Thymus (tissue), 11 donors: ENCODE results near the gene MZT1. TPM values are rescaled to one million over a fixed set of nuclear protein-coding genes. Genes with fewer than 3 reads are reported as not detected.
"Not testable (repeated sequence)": the region's sequence is repeated elsewhere in the genome, so short reads cannot be mapped to it uniquely, and the experiment has no call there.

Experiments
- DNase-seq, 9 donors: peaks; one replicate each; pipeline ENCODE4 v3.0.0-alpha.2; 2013; ENCODE audit warnings: low spot score in 9 of 9, low read depth in 6 of 9, missing footprints in 1 of 9
- H3K27ac ChIP-seq, 2 donors: one replicate each; pipeline ENCODE4 v1.5.1; 2013; ENCODE audit warnings: control low read depth in 1 of 2, low read depth in 1 of 2, low read length in 1 of 2, mild to moderate bottlenecking in 1 of 2, moderate library complexity in 1 of 2
- H3K27me3 ChIP-seq, 2 donors: one replicate each; pipeline ENCODE4 v1.5.1; 2013; ENCODE audit warnings: low read length in 1 of 2; ENCODE audit not compliant: control insufficient read depth in 2 of 2, insufficient read depth in 1 of 2
- H3K36me3 ChIP-seq, 2 donors: one replicate each; pipeline ENCODE4 v1.5.1; 2013; ENCODE audit warnings: low read length in 1 of 2, mild to moderate bottlenecking in 1 of 2, moderate library complexity in 1 of 2; ENCODE audit not compliant: control insufficient read depth in 2 of 2, insufficient read depth in 2 of 2
- H3K4me1 ChIP-seq, 2 donors: one replicate each; pipeline ENCODE4 v1.5.1; 2013; ENCODE audit warnings: low read length in 2 of 2; ENCODE audit not compliant: control insufficient read depth in 2 of 2, insufficient read depth in 2 of 2
- H3K4me3 ChIP-seq, 2 donors: one replicate each; pipeline ENCODE4 v1.5.1; 2013; ENCODE audit warnings: low read length in 2 of 2, control low read depth in 1 of 2, mild to moderate bottlenecking in 1 of 2
- H3K9me3 ChIP-seq, 2 donors: one replicate each; pipeline ENCODE4 v1.5.1; 2013; ENCODE audit warnings: low read length in 1 of 2, mild to moderate bottlenecking in 1 of 2; ENCODE audit not compliant: control insufficient read depth in 2 of 2, insufficient read depth in 1 of 2
- WGBS: extraction: QIAGEN DNeasy Blood & Tissue Kit; methylation state at CpG from one replicate; pipeline ENCODE4 v1.1.7; 2013; 5-methylcytosine and 5-hydroxymethylcytosine counted together
- polyA plus RNA-seq: library from polyadenylated mRNA; stranded (reverse); fragments of 200-250 nt; gene quantifications from one replicate; pipeline ENCODE4 v1.2.3, GENCODE V29; 2013
- total RNA-seq: library from RNA; stranded (reverse); fragments of 120-200 nt; gene quantifications from one replicate; pipeline ENCODE4 v1.2.4, GENCODE V29; 2013
- donor health status: healthy.

The MZT1 gene
- total and polyA plus RNA-seq, 2 donors, result 9.6 to 18.6 TPM

GRCh38 chr13:72745260-72745659, 17.8 kb upstream of the MZT1 start:
- Histone ChIP-seq H3K9me3 (no peaks in the 10 kb centered on the region), H3K4me3 (no peak overlapping the region), H3K36me3 (peaks cover 25 to 59% of the 10 kb centered on the region in 2 donors), H3K4me1 (no peaks in the 10 kb centered on the region), H3K27me3 (no peaks in the 10 kb centered on the region), H3K27ac (no peak overlapping the region)
- DNase-seq, result no peak
- 96% methylated on average over 1 of the region's 1 CpG for whole genome bisulfite sequencing

- H3K27me3 ChIP-seq, result no peaks in the 10 kb centered on the region
- DNase-seq, result no peak
- WGBS, result 95% methylated on average over 1 of the region's 1 CpG
These were observed 12.6 kb upstream of the MZT1 start for GRCh38 chr13:72740015-72740414.

GRCh38 chr13:72737033-72737432, 9.6 kb upstream of the MZT1 start:
- no peaks in the 10 kb centered on the region for H3K4me1 ChIP-seq
- WGBS, result 98% methylated on average over 3 of the region's 3 CpGs
- no peak overlapping the region for H3K4me3 ChIP-seq
- no peak overlapping the region for H3K27ac ChIP-seq
- DNase-seq, result no peak
- no peaks in the 10 kb centered on the region for H3K9me3 ChIP-seq
- peaks cover 11 to 49% of the 10 kb centered on the region in 2 donors for H3K36me3 ChIP-seq
- H3K27me3 ChIP-seq, result no peaks in the 10 kb centered on the region

More at GRCh38 chr13:72740015-72740414, 12.6 kb upstream of the MZT1 start:
- Histone ChIP-seq H3K4me1 (no peaks in the 10 kb centered on the region), H3K4me3 (no peak overlapping the region), H3K27ac (no peak overlapping the region), H3K36me3 (peaks cover 14 to 51% of the 10 kb centered on the region in 2 donors), H3K9me3 (no peaks in the 10 kb centered on the region)

GRCh38 chr13:72728290-72728605, 819 bp upstream of the MZT1 start:
- no peak for DNase-seq
- Histone ChIP-seq H3K36me3 (peaks cover 2 to 6% of the 10 kb centered on the region in 2 donors), H3K9me3 (no peaks in the 10 kb centered on the region), H3K4me1 (peaks cover 5 to 10% of the 10 kb centered on the region in 2 donors), H3K27ac (peak overlapping the region; percentile 72 to 81), H3K27me3 (no peaks in the 10 kb centered on the region), H3K4me3 (peak overlapping the region; percentile 87 to 98)
- 12% methylated on average over 3 of the region's 3 CpGs for WGBS

- DNase-seq, result peak in 4 of 9 donors; percentile 9 to 49 (median 26)
- no peaks in the 10 kb centered on the region for H3K36me3 ChIP-seq
- 2% methylated on average over 49 of the region's 49 CpGs for WGBS
These were observed 558 bp downstream of the MZT1 start for GRCh38 chr13:72726726-72727416.

GRCh38 chr13:72726185-72726584, 1.2 kb downstream of the MZT1 start:
- peak overlapping the region; percentile 87 to 98 for H3K4me3 ChIP-seq
- H3K9me3 ChIP-seq, H3K36me3 ChIP-seq, DNase-seq, H3K27ac ChIP-seq, H3K4me1 ChIP-seq, H3K27me3 ChIP-seq: not testable (repeated sequence)
- WGBS, result 96% methylated on average over 15 of the region's 15 CpGs

More at GRCh38 chr13:72726726-72727416, 558 bp downstream of the MZT1 start:
- H3K27me3 ChIP-seq, result no peaks in the 10 kb centered on the region
- H3K4me3 ChIP-seq, result peak overlapping the region; percentile 87 to 98
- H3K27ac ChIP-seq, result peak overlapping the region; percentile 82 to 84
- no peaks in the 10 kb centered on the region for H3K9me3 ChIP-seq
- peaks cover 5 to 10% of the 10 kb centered on the region in 2 donors for H3K4me1 ChIP-seq

- H3K36me3 ChIP-seq, result peaks cover 32 to 55% of the 10 kb centered on the region in 2 donors
- no peaks in the 10 kb centered on the region for H3K27me3 ChIP-seq
- WGBS, result 63% methylated on average over 3 of the region's 3 CpGs
- H3K9me3 ChIP-seq, result peaks cover 1 to 8% of the 10 kb centered on the region in 2 donors
- no peaks in the 10 kb centered on the region for H3K4me1 ChIP-seq
- no peak for DNase-seq
- H3K27ac ChIP-seq, result no peak overlapping the region
- H3K4me3 ChIP-seq, result no peak overlapping the region
These were observed 10.7 kb downstream of the MZT1 start for GRCh38 chr13:72716776-72717175.

- no peaks in the 10 kb centered on the region for H3K9me3 ChIP-seq
- no peak overlapping the region for H3K4me3 ChIP-seq
- no peaks in the 10 kb centered on the region for H3K4me1 ChIP-seq
- H3K36me3 ChIP-seq, result no peaks in the 10 kb centered on the region
- H3K27me3 ChIP-seq, result no peaks in the 10 kb centered on the region
- no peak for DNase-seq
- 8% methylated on average over 1 of the region's 1 CpG for WGBS
- H3K27ac ChIP-seq, result no peak overlapping the region
These were observed 26.9 kb downstream of the MZT1 start for GRCh38 chr13:72700509-72700908.

GRCh38 chr13:72698164-72698563, 29.3 kb downstream of the MZT1 start:
- H3K4me1 ChIP-seq, result no peaks in the 10 kb centered on the region
- no peak for DNase-seq
- H3K36me3 ChIP-seq, result no peaks in the 10 kb centered on the region
- H3K4me3 ChIP-seq, result no peak overlapping the region
- H3K27ac ChIP-seq, result no peak overlapping the region
- WGBS, result 97% methylated on average over 2 of the region's 2 CpGs
- no peaks in the 10 kb centered on the region for H3K27me3 ChIP-seq
- H3K9me3 ChIP-seq, result peaks cover 0 to under 1% of the 10 kb centered on the region in 2 donors
